Measurements from ENCODE around the gene CARM1. TPM values are rescaled to one million over a fixed set of nuclear protein-coding genes. Genes with fewer than 3 reads are reported as not detected.

CARM1 gene
- 87.5 and 89.3 TPM in 2 replicates for total RNA-seq

DNA sequence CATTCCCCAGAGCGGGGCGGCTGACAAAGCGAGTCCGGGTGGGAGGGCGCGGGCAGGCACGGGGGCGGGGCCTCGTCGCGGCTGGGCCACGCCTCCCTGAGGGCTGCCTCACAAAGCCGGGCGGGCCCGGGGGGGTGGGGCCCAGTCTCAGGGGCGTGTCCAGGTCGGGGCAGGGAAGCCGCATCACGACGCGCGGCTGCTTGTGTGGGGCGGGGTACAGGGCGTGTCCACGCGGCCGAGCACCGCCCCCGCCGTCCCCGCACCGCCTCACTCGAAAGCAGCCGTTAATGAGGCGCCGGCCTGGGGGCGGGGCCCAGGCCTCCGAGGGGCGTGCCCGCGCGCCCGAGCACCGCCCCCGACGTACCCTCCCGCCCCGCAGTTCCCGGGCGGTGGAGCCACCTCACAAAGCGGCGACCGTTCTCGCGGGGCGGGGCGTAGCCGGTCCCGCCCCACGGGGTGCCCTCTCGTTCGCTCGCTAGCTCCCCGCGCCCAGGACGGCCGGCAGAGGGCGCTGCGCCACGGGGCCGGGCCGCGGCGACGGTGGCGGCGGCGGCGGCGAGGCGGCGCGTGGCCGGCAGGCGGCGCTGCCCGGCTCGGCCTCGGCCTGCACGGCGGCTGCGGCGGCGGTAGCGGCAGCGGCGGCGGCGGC is at the start of gene CARM1:
CARM1 (plus strand) TSS at position 599 of the 649 bp plus-strand sequence. CDS start 150 bp downstream, outside the sequence.
- Mint-ChIP-seq H3K9me3 (no peaks in the 10 kb centered on the region), H3K27me3 (ENCODE audit: low read depth) (no peaks in the 10 kb centered on the region), H3K27ac (peak within 1 kb of the TSS; percentile 95), H3K4me3 (ENCODE audit: low read depth) (peak within 1 kb of the TSS; percentile 89), H3K4me1 (ENCODE audit: low read depth) (peaks cover 21% of the 10 kb centered on the region), H3K36me3 (ENCODE audit: low read depth) (peaks cover 11% of the 10 kb centered on the region)
- peak; percentile 97 for DNase-seq (ENCODE audit: low spot score)
- intact Hi-C loops (cut with micrococcal nuclease), result loop anchor here (1.0 to 2.0 kb wide), 3 partner anchors 35 to 564 kb away; partner anchors contain the start of genes ODAD3, PRKCSH, TIMM29 and TMED1

DNA sequence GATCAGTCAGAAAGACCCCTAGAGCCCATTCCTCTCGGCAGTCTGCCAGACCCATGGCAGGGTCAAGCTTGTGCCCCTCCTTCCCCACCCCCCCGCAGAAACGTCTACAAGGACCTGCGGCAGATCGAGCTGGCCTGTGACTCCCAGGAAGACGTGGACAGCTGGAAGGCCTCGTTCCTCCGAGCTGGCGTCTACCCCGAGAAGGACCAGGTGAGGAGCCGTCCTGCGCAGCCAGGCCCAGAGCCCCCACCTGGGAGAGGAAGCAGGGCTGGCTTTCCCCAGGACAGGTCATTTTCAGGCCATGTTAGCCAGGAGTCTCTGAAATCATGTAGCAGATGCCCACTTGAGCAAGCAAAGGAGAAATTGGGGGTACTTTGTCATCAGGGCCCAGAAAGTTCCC is 47.7 kb upstream of the CARM1 start:
- no peak for DNase-seq (ENCODE audit: low spot score)
- intact Hi-C loops (cut with micrococcal nuclease), result no loop called here
- Mint-ChIP-seq H3K27me3 (ENCODE audit: low read depth) (no peaks in the 10 kb centered on the region), H3K9me3 (no peaks in the 10 kb centered on the region), H3K36me3 (ENCODE audit: low read depth) (peaks cover 60% of the 10 kb centered on the region), H3K27ac (no peak overlapping the region), H3K4me1 (ENCODE audit: low read depth) (peaks cover 10% of the 10 kb centered on the region), H3K4me3 (ENCODE audit: low read depth) (no peak overlapping the region)

DNA sequence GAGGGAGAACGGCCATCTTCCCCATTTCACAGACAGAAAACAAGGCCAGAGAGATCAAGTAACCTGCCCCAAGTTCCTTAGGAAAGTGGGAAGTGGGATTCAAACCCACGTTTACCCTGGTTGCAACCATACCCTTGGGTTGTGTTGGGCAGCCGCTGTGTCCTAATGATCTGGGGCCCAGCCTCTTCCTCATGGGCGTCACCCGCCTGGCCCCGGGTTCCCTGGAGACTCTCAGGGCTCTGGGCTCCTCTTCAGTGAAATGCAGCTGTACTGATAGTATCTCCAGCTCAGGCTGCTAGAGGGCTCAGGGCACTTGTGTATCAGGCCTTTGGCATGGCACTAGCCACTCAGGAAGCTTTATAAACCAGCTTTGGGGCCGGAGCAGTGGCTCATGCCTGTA is 45.1 kb upstream of the CARM1 start:
- Mint-ChIP-seq H3K27me3 (ENCODE audit: low read depth) (no peaks in the 10 kb centered on the region), H3K9me3 (no peaks in the 10 kb centered on the region), H3K36me3 (ENCODE audit: low read depth) (peaks cover 53% of the 10 kb centered on the region), H3K4me3 (ENCODE audit: low read depth) (no peak overlapping the region), H3K4me1 (ENCODE audit: low read depth) (no peaks in the 10 kb centered on the region), H3K27ac (no peak overlapping the region)
- no peak for DNase-seq (ENCODE audit: low spot score)
- intact Hi-C loops (cut with micrococcal nuclease), result no loop called here

DNA sequence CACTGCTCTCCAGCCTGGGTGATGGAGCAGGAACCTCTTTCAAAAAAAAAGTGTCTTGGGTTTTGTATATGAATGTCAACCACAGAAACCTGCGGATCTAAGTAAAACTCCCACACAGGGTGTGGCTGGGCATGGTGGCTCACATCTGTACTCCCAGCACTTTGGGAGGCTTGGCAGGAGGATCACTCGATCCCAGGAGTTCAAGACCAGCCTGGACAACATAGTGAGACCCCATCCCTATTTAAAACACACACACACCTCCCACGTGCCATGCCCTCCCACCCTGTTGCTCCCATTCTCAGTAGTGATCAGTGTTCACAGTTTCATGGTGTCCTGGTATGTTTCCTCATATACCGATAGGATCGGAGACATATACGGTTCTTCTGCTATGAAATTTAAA is 44.5 kb upstream of the CARM1 start:
- Mint-ChIP-seq H3K27ac (no peak overlapping the region), H3K27me3 (ENCODE audit: low read depth) (no peaks in the 10 kb centered on the region), H3K36me3 (ENCODE audit: low read depth) (peaks cover 49% of the 10 kb centered on the region), H3K4me1 (ENCODE audit: low read depth) (no peaks in the 10 kb centered on the region), H3K9me3 (no peaks in the 10 kb centered on the region), H3K4me3 (ENCODE audit: low read depth) (no peak overlapping the region)
- DNase-seq (ENCODE audit: low spot score), result no peak
- intact Hi-C loops (cut with micrococcal nuclease), result no loop called here

DNA sequence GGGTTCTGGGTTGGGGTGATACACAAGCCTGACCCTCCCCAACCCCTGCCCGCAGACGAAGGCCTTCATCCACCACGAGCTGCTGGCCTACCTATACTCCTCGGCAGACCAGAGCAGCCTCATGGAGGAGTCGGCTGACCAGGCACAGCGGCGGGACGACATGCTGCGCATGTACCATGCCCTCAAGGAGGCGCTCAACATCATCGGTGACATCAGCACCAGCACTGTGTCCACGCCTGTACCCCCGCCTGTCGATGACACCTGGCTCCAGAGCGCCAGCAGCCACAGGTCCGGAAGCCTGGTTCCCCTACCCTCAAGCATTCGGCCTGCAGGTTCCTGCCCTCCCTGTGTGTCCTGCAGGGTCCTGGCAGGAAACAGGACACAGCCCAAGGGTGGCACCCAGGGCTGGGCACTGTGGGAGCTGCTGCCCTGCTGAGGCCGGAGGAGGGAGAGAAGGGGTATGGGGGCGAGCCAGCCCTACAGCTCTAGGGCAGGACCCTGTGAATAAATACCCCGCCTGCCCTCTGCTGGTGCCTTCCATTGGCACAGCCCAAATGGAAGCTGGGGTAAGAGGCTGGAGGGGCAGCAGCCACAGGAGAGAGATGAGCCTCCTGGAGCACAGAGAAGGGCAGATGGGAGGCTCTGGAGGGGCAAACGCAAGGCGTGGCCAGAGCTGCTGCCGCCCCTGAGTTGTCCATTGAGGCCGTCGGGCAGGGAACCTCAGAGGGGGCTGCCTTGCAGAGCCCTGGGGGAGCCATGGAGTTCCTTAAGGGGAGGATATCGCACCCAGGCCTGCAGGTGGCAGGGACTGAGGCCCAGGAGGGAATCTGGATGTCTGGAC is 42.2 kb upstream of the CARM1 start:
- intact Hi-C loops (cut with micrococcal nuclease), result no loop called here
- Mint-ChIP-seq H3K4me1 (ENCODE audit: low read depth) (no peaks in the 10 kb centered on the region), H3K27me3 (ENCODE audit: low read depth) (no peaks in the 10 kb centered on the region), H3K9me3 (no peaks in the 10 kb centered on the region), H3K4me3 (ENCODE audit: low read depth) (no peak overlapping the region), H3K36me3 (ENCODE audit: low read depth) (peaks cover 51% of the 10 kb centered on the region), H3K27ac (no peak overlapping the region)
- no peak for DNase-seq (ENCODE audit: low spot score)

DNA sequence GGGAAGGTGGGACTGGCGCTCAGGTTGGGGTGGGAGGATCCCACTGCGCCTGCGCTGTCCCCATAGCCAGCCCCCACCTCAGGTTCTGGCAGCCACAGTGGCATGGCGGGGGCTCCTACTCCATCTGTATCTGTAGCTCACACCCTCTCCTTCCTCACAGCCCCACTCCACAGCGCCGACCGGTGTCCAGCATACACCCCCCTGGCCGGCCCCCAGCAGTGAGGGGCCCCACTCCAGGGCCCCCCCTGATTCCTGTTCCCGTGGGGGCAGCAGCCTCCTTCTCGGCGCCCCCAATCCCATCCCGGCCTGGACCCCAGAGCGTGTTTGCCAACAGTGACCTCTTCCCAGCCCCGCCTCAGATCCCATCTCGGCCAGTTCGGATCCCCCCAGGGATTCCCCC is 41.4 kb upstream of the CARM1 start:
- no peak overlapping the region for H3K27ac Mint-ChIP-seq
- no peaks in the 10 kb centered on the region for H3K27me3 Mint-ChIP-seq (ENCODE audit: low read depth)
- no peaks in the 10 kb centered on the region for H3K4me1 Mint-ChIP-seq (ENCODE audit: low read depth)
- no peaks in the 10 kb centered on the region for H3K9me3 Mint-ChIP-seq
- DNase-seq (ENCODE audit: low spot score), result no peak
- intact Hi-C loops (cut with micrococcal nuclease), result no loop called here
- no peak overlapping the region for H3K4me3 Mint-ChIP-seq (ENCODE audit: low read depth)
- H3K36me3 Mint-ChIP-seq (ENCODE audit: low read depth), result peaks cover 43% of the 10 kb centered on the region

DNA sequence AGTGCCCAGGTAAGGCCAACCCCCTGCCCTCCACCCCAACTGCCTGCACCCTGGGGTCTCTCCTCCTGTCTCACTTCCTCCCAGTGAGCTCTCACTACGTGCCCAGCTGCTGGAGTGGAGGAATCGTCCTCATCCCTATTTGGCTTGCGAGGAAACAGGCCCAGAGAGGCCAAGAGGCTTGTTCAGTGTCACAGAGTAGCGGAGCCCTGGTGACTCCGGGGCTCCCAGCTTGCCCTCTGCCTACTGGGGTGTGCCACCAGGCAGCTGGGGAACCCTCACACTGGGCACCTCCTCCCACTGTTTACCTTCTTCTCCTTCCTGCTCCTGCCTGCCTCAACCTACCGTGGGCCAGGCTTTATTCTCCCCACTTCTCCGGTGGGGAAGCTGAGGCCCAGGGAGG is 41.0 kb upstream of the CARM1 start:
- no peaks in the 10 kb centered on the region for H3K27me3 Mint-ChIP-seq (ENCODE audit: low read depth)
- no peak overlapping the region for H3K27ac Mint-ChIP-seq
- intact Hi-C loops (cut with micrococcal nuclease), result no loop called here

DNA sequence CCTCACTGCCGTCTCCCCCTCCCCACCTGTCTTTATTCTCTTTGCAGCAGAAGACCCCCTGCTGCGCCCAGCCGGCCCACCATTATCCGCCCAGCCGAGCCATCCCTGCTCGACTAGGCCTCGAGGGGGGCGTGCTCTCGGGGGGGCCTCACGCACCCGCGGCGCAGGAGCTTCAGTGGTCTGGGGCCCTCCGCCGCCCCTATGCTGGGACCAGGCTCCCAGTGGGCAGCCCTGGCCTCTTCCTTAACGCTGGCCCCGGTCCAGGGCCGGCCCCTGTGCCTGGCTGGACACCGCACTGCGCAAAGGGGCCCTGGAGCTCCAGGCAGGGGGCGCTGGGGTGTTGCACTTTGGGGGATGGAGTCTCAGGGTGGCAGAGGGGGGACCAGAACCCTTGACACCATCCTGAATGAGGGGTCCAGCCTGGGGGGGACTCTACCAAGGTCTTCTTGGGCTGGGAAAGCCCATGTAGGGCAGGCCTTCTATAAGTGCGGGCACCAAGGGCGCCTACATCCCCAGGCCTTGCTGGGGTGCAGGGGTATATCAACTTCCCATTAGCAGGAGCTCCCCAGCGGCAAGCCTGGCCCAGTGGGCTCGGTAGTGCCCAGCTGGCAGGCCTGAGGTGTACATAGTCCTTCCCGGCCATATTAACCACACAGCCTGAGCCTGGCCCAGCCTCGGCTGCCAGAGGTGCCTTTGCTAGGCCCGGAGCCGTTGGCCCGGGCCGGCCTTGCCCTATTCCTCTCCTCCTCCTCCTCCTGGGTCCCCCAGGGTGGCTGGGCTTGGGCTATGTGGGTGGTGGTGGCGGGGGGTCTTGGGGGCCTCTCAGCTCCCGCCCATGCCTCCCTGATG is 40.2 kb upstream of the CARM1 start:
- DNase-seq (ENCODE audit: low spot score), result no peak
- Mint-ChIP-seq H3K27me3 (ENCODE audit: low read depth) (no peaks in the 10 kb centered on the region), H3K27ac (no peak overlapping the region), H3K9me3 (peaks cover under 1% of the 10 kb centered on the region), H3K4me1 (ENCODE audit: low read depth) (peaks cover 3% of the 10 kb centered on the region), H3K4me3 (ENCODE audit: low read depth) (no peak overlapping the region), H3K36me3 (ENCODE audit: low read depth) (peaks cover 38% of the 10 kb centered on the region)
- intact Hi-C loops (cut with micrococcal nuclease), result no loop called here

More for the DNA sequence above, 41.0 kb upstream of the CARM1 start:
- Mint-ChIP-seq H3K4me1 (ENCODE audit: low read depth) (peaks cover under 1% of the 10 kb centered on the region), H3K4me3 (ENCODE audit: low read depth) (no peak overlapping the region), H3K9me3 (no peaks in the 10 kb centered on the region), H3K36me3 (ENCODE audit: low read depth) (peaks cover 42% of the 10 kb centered on the region)
- no peak for DNase-seq (ENCODE audit: low spot score)

DNA sequence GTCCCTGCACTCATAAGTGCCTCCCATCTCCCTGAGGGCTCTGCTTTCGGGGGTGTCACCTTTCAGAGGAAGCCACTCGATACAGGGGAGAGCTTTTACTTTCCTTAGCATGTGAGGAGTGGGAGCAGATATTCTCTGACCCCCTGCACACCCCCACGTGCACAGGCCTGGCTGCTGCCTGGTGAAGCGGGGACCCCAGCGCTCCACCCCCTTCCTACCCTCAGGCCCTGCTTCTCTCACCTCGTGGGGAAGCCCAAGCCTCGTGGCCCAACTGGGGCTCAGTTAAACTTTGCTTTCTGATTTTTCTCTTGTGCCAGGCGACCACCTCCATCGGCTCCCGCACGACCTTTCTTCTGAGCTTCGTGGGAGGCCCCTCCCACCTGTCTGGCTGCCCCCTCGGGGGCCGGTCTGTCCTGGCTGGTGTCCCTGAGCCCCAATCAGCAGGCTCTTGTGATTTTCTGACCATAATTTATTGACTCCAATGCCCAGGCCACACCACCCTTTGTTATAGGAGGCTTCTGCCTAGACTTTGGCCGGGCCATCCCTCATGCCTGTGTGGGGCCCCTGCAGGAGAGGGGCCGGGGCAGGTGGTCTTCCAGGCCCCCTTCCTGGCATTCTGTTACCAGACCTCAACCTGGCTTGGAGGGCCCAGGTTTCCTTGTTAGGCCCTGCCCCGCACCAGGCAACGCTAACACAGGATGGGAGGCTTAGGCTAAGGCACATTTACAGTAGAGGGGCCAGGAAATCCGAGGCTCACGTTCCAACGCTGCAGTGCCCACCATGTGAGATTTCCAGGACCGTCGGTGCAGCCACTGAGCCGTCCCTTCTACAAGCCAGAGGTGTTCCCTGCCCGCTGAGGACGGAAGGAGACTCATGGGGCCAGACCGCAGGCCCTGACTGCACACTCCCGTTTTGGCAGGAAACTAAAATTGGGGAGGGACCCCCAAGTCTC is 39.1 kb upstream of the CARM1 start:
- H3K27ac Mint-ChIP-seq, result no peak overlapping the region
- H3K4me3 Mint-ChIP-seq (ENCODE audit: low read depth), result no peak overlapping the region
- H3K27me3 Mint-ChIP-seq (ENCODE audit: low read depth), result no peaks in the 10 kb centered on the region
- H3K36me3 Mint-ChIP-seq (ENCODE audit: low read depth), result peaks cover 40% of the 10 kb centered on the region
- intact Hi-C loops (cut with micrococcal nuclease), result no loop called here
- peaks cover 10% of the 10 kb centered on the region for H3K4me1 Mint-ChIP-seq (ENCODE audit: low read depth)
- H3K9me3 Mint-ChIP-seq, result peaks cover 6% of the 10 kb centered on the region
- no peak for DNase-seq (ENCODE audit: low spot score)

DNA sequence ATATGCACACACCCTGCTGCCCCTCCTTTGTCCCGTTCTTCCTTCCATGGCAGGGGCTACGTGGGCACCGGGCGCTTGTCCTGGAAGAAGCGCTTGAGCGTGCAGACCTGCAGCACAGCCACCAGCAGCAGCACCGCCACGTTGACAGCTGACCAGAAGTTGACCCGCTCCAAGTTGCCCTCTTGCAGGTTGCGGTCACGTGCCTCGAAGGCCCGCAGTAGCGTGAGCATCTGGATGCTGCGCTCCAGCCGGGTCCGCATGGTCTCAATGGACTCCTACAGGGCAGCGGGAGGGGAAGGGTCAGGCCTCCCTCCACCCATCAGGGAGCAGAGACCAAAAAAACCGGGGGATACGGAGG is 38.4 kb upstream of the CARM1 start:
- DNase-seq (ENCODE audit: low spot score), result no peak
- Mint-ChIP-seq H3K4me3 (ENCODE audit: low read depth) (no peak overlapping the region), H3K27me3 (ENCODE audit: low read depth) (no peaks in the 10 kb centered on the region), H3K9me3 (peaks cover 6% of the 10 kb centered on the region), H3K36me3 (ENCODE audit: low read depth) (peaks cover 40% of the 10 kb centered on the region), H3K4me1 (ENCODE audit: low read depth) (peaks cover 10% of the 10 kb centered on the region), H3K27ac (no peak overlapping the region)
- intact Hi-C loops (cut with micrococcal nuclease), result no loop called here

DNA sequence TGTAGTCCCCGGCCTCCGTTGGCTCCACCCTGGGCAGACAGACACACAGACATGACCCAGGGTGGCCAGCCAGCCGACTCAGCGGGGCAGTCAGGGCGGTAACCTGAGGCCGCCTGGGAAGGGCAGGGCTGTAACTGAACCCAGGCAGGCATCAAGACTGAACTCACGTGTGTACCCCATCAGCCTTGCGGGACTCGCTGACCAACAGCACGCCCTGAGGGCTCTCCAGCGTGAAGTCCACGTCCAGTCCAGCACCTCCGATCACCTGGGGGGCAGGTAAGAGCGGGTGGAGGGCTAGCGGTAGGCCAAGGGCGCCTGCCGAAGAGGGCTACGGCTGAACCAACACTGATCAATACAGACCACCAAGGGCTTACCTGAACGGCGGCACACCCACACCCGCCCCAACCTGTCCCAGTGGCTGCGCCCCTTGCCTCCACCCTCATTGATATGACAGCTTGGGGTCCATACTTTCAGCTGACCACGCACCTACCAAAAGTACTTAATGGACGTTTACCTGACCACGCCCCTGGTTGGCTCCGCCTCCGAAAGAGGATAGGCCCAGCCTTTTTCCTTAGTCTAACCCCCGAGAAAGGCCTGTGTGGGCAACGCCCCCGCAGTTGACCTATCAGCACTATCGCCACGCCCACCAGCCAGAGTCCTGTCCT is 36.1 kb upstream of the CARM1 start:
- Mint-ChIP-seq H3K9me3 (peaks cover 10% of the 10 kb centered on the region), H3K27ac (peak overlapping the region; percentile 99), H3K4me3 (ENCODE audit: low read depth) (peak overlapping the region; percentile 92), H3K4me1 (ENCODE audit: low read depth) (peaks cover 10% of the 10 kb centered on the region), H3K36me3 (ENCODE audit: low read depth) (peaks cover 27% of the 10 kb centered on the region), H3K27me3 (ENCODE audit: low read depth) (no peaks in the 10 kb centered on the region)
- no peak for DNase-seq (ENCODE audit: low spot score)
- intact Hi-C loops (cut with micrococcal nuclease), result loop anchor here (5.0 kb wide), 1 partner anchor 183 kb away; the partner anchor contains the start of gene ILF3
